GM12878 (cell line): ENCODE results near the gene HEMK1. TPM values are rescaled to one million over a fixed set of nuclear protein-coding genes. Genes with fewer than 3 reads are reported as not detected.

Source experiments
- ATAC-seq: fragments of 200-7000 bp; cut with Tn5 transposase; 3 replicates; pipeline ENCODE4 v1.9.1; 2020; ENCODE audit warnings: mild to moderate bottlenecking, moderate library complexity
- BruUV-seq: library from RNA; stranded (reverse); fragments of 400-500 nt; replicated peaks from 2 replicates; lab custom pipeline; 2021; lab: Mats Ljungman, UMichigan
- CTCF ChIA-PET: fragments of 300-600 bp; sonication (Branson Sonifier 250); formaldehyde crosslinking; extraction: SDS; loops from one replicate; lab custom pipeline; 2021; ENCODE audit warnings: inconsistent platforms; lab: Yijun Ruan, JAX
- POLR2A ChIA-PET: fragments of 350-600 bp; formaldehyde crosslinking; extraction: SDS; loops from one replicate; lab custom pipeline; 2021; ENCODE audit warnings: inconsistent platforms; lab: Charles Lee
- RAD21 ChIA-PET: fragments of 300-600 bp; sonication (Branson Sonifier 250); formaldehyde crosslinking; loops from one replicate; lab custom pipeline; 2023; ENCODE audit warnings: antibody characterized with exemption; ENCODE audit not compliant: unreplicated experiment; lab: Charles Lee
- SMC1A ChIA-PET: fragments of 300-600 bp; sonication (Branson Sonifier 250); formaldehyde crosslinking; loops from one replicate; lab custom pipeline; 2023; ENCODE audit not compliant: unreplicated experiment, uncharacterized antibody; lab: Charles Lee
- DNase-seq: peaks from one replicate; pipeline ENCODE4 v3.0.0-alpha.2; 2011; ENCODE audit warnings: low read depth, low spot score
- FAIRE-seq: peaks from 3 replicates; lab custom pipeline; 2011; peaks lifted over from hg19 to GRCh38; lab: Jason Lieb, UNC
- H2AFZ ChIP-seq: 2 replicates; pipeline ENCODE4 v1.6.0; 2011; ENCODE audit warnings: low read depth, low read length, control low read depth; ENCODE audit not compliant: control insufficient read depth
- H3K27ac ChIP-seq: 2 replicates; pipeline ENCODE4 v1.5.1; 2011; ENCODE audit warnings: control low read depth; ENCODE audit not compliant: control insufficient read depth, insufficient read depth
- H3K27me3 ChIP-seq, 2 experiments: replicated peaks in 1 of 2; 2 replicates each; pipeline versions ENCODE4 v1.6.0 to v1.6.1; 2011; ENCODE audit warnings: low read length in 1 of 2; ENCODE audit not compliant: control insufficient read depth in 2 of 2, insufficient read depth in 2 of 2
- H3K36me3 ChIP-seq, 2 experiments: 2 replicates each; pipeline ENCODE4 v1.5.1; 2011; ENCODE audit warnings: low read length in 1 of 2; ENCODE audit not compliant: control insufficient read depth in 2 of 2, insufficient read depth in 2 of 2
- H3K4me1 ChIP-seq: 2 replicates; pipeline ENCODE4 v1.6.1; 2011; ENCODE audit warnings: mild to moderate bottlenecking, low read length, moderate library complexity, mixed read lengths; ENCODE audit not compliant: control insufficient read depth, insufficient read depth
- H3K4me2 ChIP-seq: 2 replicates; pipeline ENCODE4 v1.6.0; 2011; ENCODE audit warnings: control low read depth; ENCODE audit not compliant: control insufficient read depth, insufficient read depth
- H3K4me3 ChIP-seq: fragments of 200-600 bp; sonication (generic); 2 replicates; pipeline ENCODE4 v1.5.1; 2016
- H3K79me2 ChIP-seq: 2 replicates; pipeline ENCODE4 v1.6.0; 2011; ENCODE audit warnings: low read length; ENCODE audit not compliant: control insufficient read depth, insufficient read depth
- H3K9ac ChIP-seq: 2 replicates; pipeline ENCODE4 v1.8.0; 2011; ENCODE audit warnings: low read length, control low read depth, mixed read lengths; ENCODE audit not compliant: control insufficient read depth, insufficient read depth
- H3K9me3 ChIP-seq: replicated peaks from 3 replicates; pipeline ENCODE4 v1.5.1; 2011; ENCODE audit warnings: mild to moderate bottlenecking, low read length; ENCODE audit not compliant: control insufficient read depth, insufficient read depth
- H4K20me1 ChIP-seq: 2 replicates; pipeline ENCODE4 v1.6.0; 2011; ENCODE audit not compliant: control insufficient read depth, insufficient read depth
- BCL11A ChIP-seq: IDR thresholded peaks from 2 replicates; pipeline ENCODE4 v1.6.1; 2011; ENCODE audit warnings: low read depth, low read length
- EED ChIP-seq: sonication (generic); IDR thresholded peaks from 2 replicates; pipeline ENCODE4 v1.6.1; 2016; ENCODE audit warnings: antibody characterized with exemption, low read depth
- ETV6 ChIP-seq, 2 experiments: fragments of 450-650 bp in 1 of 2; IDR thresholded peaks in 1 of 2; conservative IDR thresholded peaks in 1 of 2; 2 replicates each; pipeline ENCODE4 v1.6.1; 2014; ENCODE audit warnings: antibody characterized with exemption in 1 of 2, borderline replicate concordance in 1 of 2, low read depth in 1 of 2, mild to moderate bottlenecking in 1 of 2, moderate library complexity in 1 of 2
- GABPA ChIP-seq: IDR thresholded peaks from 2 replicates; pipeline ENCODE4 v1.6.1; 2014; ENCODE audit warnings: antibody characterized with exemption, low read depth, mild to moderate bottlenecking, inconsistent platforms
- HDAC6 ChIP-seq: fragments of 200-600 bp; sonication (generic); IDR thresholded peaks from one replicate; pipeline ENCODE4 v1.8.0; 2017; ENCODE audit warnings: antibody characterized with exemption; ENCODE audit not compliant: unreplicated experiment
- MXI1 ChIP-seq: fragments of 150-350 bp; IDR thresholded peaks from 2 replicates; pipeline ENCODE4 v1.6.1; 2011; ENCODE audit warnings: low read depth, mild to moderate bottlenecking, inconsistent platforms, low read length, improper control_type of control experiment
- PBX3 ChIP-seq: IDR thresholded peaks from 2 replicates; pipeline ENCODE4 v1.6.1; 2011; ENCODE audit warnings: mild to moderate bottlenecking, low read depth, low read length, moderate library complexity; ENCODE audit not compliant: insufficient replicate concordance
- USF1 ChIP-seq: IDR thresholded peaks from 2 replicates; pipeline ENCODE4 v1.6.1; 2011; ENCODE audit warnings: borderline replicate concordance, low read depth, mild to moderate bottlenecking, moderate library complexity, mixed read lengths, low read length; ENCODE audit not compliant: insufficient read depth; ENCODE audit errors: extremely low read length
- WRNIP1 ChIP-seq: IDR thresholded peaks from 2 replicates; pipeline ENCODE4 v1.6.1; 2011; ENCODE audit warnings: low read depth, low read length, improper control_type of control experiment, borderline replicate concordance
- ZBED1 ChIP-seq: IDR thresholded peaks from 2 replicates; pipeline ENCODE4 v1.6.1; 2016; ENCODE audit warnings: borderline replicate concordance
- ZNF217 ChIP-seq: fragments of 450-650 bp; IDR thresholded peaks from 2 replicates; pipeline ENCODE4 v1.6.1; 2017; ENCODE audit warnings: antibody characterized with exemption, mild to moderate bottlenecking
- WGBS: methylation state at CpG from one replicate; pipeline ENCODE4 v1.1.6; 2016; ENCODE audit warnings: low lambda C conversion rate; ENCODE audit not compliant: insufficient replicate concordance, insufficient coverage; ENCODE audit errors: missing lambda C conversion rate; 5-methylcytosine and 5-hydroxymethylcytosine counted together
- in situ Hi-C: fragments of 300-500 bp; cut with MboI; formaldehyde crosslinking; loops from 9 replicates; pipeline ENCODE4 v1.14.3; 2018; ENCODE audit warnings: mixed read lengths
- intact Hi-C: fragments of 100-400 bp; cut with micrococcal nuclease; formaldehyde crosslinking; loops from one replicate; pipeline ENCODE4 v1.14.2; 2022; ENCODE audit not compliant: unreplicated experiment
- polyA plus RNA-seq, 11 experiments: library from polyadenylated mRNA; depleted of rRNA in 4 of 11; unstranded in 6 of 11; stranded (reverse) in 5 of 11; fragments of >200 nt; fragmentation: Nextera tagmentation in 4 of 11; fragmentation: Illumina TruSeq in 1 of 11; extraction: Ambion mirVana in 4 of 11; extraction: Trizol in 1 of 11; gene quantifications; 1 replicate in 1 of 11; 2 replicates in 10 of 11; pipeline versions ENCODE4 v1.2.1 to v1.2.3, GENCODE V29; 2011 to 2016; ENCODE audit warnings: inconsistent platforms in 2 of 11, missing spikeins in 2 of 11, low read depth in 1 of 11
- total RNA-seq, 4 experiments: library from RNA; depleted of rRNA in 3 of 4; stranded (reverse); fragments of >200 nt in 3 of 4; fragmentation: Illumina TruSeq in 1 of 4; extraction: Trizol in 1 of 4; gene quantifications; 2 replicates each; pipeline versions ENCODE4 v1.2.1 to v1.2.3, GENCODE V29; 2013 to 2021
- TF ChIP-seq, protein P1 (sequence below): fragments of 450-650 bp; IDR thresholded peaks from 2 replicates; pipeline ENCODE4 v1.6.1; 2016; ENCODE audit warnings: mild to moderate bottlenecking
- TF ChIP-seq, protein P2 (sequence below): fragments of 450-650 bp; IDR thresholded peaks from 2 replicates; pipeline ENCODE4 v1.6.1; 2016; ENCODE audit warnings: mild to moderate bottlenecking, moderate library complexity, borderline replicate concordance

HEMK1 gene
- total and polyA plus RNA-seq, 10 of the 15 experiments (the other 5 are each of a cell fraction or from before 2014, with no cell fraction given) = 2.8 to 19.0 (median 12.0) TPM

GRCh38 chr3:50533807-50534461 lies 35.4 kb upstream of the HEMK1 start (continued):
- TF ChIP-seq GABPA = no peak
- no peak for TF ChIP-seq MXI1
- TF ChIP-seq, all 136 proteins: peak for 0

- no TSS peak for BruUV-seq
- Histone ChIP-seq H2AFZ (no peak overlapping the region), H3K4me2 (no peak overlapping the region), H3K27me3 (peaks cover 5 to 8% of the 10 kb centered on the region in 2 experiments; a peak in 3 of 4 replicates), H3K4me3 (no peak overlapping the region), H4K20me1 (no peaks in the 10 kb centered on the region), H3K36me3 (no peaks in the 10 kb centered on the region), H3K27ac (no peak overlapping the region), H3K4me1 (no peaks in the 10 kb centered on the region), H3K9me3 (no peaks in the 10 kb centered on the region), H3K9ac (no peak overlapping the region), H3K79me2 (no peaks in the 10 kb centered on the region)
- no peak for DNase-seq
- ATAC-seq = no peak
- intact Hi-C loops = no loop called here
- FAIRE-seq = no peak
- POLR2A ChIA-PET = no interaction called here
- in situ Hi-C loops = no loop called here
- WGBS = 12% methylated on average over 9 of the region's 9 CpGs
- CTCF ChIA-PET = interaction anchor here (1.0 to 1.1 kb wide), 3 partner anchors 7 to 81 kb away, joined by 3 read pairs; no protein-coding TSS in a partner anchor
- RAD21 ChIA-PET = no interaction called here
- SMC1A ChIA-PET = no interaction called here
- TF ChIP-seq ZBED1 (no peak), BCL11A (no peak), ETV6 (conservative IDR thresholded peaks at IDR 0.05 in 1 of 2, IDR thresholded peaks at IDR 0.05 in 1 of 2; ENCODE audit: borderline replicate concordance in 1 of 2, low read depth in 1 of 2) (no peak), EED (no peak), ZNF217 (no peak), HDAC6 (no peak), PBX3 (no peak), USF1 (no peak), WRNIP1 (no peak)
- TF ChIP-seq, protein P1, sequence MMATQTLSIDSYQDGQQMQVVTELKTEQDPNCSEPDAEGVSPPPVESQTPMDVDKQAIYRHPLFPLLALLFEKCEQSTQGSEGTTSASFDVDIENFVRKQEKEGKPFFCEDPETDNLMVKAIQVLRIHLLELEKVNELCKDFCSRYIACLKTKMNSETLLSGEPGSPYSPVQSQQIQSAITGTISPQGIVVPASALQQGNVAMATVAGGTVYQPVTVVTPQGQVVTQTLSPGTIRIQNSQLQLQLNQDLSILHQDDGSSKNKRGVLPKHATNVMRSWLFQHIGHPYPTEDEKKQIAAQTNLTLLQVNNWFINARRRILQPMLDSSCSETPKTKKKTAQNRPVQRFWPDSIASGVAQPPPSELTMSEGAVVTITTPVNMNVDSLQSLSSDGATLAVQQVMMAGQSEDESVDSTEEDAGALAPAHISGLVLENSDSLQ = no peak
- TF ChIP-seq, protein P2, sequence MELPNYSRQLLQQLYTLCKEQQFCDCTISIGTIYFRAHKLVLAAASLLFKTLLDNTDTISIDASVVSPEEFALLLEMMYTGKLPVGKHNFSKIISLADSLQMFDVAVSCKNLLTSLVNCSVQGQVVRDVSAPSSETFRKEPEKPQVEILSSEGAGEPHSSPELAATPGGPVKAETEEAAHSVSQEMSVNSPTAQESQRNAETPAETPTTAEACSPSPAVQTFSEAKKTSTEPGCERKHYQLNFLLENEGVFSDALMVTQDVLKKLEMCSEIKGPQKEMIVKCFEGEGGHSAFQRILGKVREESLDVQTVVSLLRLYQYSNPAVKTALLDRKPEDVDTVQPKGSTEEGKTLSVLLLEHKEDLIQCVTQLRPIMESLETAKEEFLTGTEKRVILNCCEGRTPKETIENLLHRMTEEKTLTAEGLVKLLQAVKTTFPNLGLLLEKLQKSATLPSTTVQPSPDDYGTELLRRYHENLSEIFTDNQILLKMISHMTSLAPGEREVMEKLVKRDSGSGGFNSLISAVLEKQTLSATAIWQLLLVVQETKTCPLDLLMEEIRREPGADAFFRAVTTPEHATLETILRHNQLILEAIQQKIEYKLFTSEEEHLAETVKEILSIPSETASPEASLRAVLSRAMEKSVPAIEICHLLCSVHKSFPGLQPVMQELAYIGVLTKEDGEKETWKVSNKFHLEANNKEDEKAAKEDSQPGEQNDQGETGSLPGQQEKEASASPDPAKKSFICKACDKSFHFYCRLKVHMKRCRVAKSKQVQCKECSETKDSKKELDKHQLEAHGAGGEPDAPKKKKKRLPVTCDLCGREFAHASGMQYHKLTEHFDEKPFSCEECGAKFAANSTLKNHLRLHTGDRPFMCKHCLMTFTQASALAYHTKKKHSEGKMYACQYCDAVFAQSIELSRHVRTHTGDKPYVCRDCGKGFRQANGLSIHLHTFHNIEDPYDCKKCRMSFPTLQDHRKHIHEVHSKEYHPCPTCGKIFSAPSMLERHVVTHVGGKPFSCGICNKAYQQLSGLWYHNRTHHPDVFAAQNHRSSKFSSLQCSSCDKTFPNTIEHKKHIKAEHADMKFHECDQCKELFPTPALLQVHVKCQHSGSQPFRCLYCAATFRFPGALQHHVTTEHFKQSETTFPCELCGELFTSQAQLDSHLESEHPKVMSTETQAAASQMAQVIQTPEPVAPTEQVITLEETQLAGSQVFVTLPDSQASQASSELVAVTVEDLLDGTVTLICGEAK = no peak
These were observed 34.5 kb upstream of the HEMK1 start for GRCh38 chr3:50534681-50535330.
